ENCODE data around the gene KSR1. TPM values are rescaled to one million over a fixed set of nuclear protein-coding genes. Genes with fewer than 3 reads are reported as not detected.

The KSR1 gene
- total and polyA plus RNA-seq, 9 of the 15 experiments (the other 6 are each of a cell fraction or from before 2014, with no cell fraction given): 1.4 to 51.7 (median 18.4) TPM

- Histone ChIP-seq H3K9me3 (replicated peaks; ENCODE audit: control insufficient read depth, insufficient read depth, low read depth, low read length) (no peaks in the 10 kb centered on the region), H3K36me3 (ENCODE audit: control insufficient read depth, insufficient read depth, low read length) (peaks cover 11% of the 10 kb centered on the region; the same call in 1 of the 3 replicates), H3K79me2 (ENCODE audit: control insufficient read depth, insufficient read depth, low read length) (peaks cover 96% of the 10 kb centered on the region), H3K27me3 (ENCODE audit: control insufficient read depth in 2 of 2, insufficient read depth in 2 of 2, low read length in 2 of 2) (no peaks in the 10 kb centered on the region), H4K20me1 (replicated peaks; ENCODE audit: control insufficient read depth, insufficient read depth, low read length) (peaks cover 4% of the 10 kb centered on the region; the same call in 1 of the 2 replicates), H3K27ac (ENCODE audit: extremely low read depth, low read depth, low read length) (peak overlapping the region; percentile 35; the same call in 2 of the 3 replicates), H3K9me1 (ENCODE audit: control insufficient read depth, insufficient read depth, low read length) (no peaks in the 10 kb centered on the region), H3K4me2 (ENCODE audit: insufficient read depth, low read length) (peak overlapping the region; percentile 64), H2AFZ (ENCODE audit: low read depth, low read length) (0 out of 2 replicates have a peak overlapping the region, but pooled peaks have one; percentile 37), H3K4me1 (replicated peaks in 1 of 2; ENCODE audit: control insufficient read depth in 2 of 2, insufficient read depth in 2 of 2, low read length in 2 of 2) (peaks cover 54 to 69% of the 10 kb centered on the region in 2 experiments), H3K9ac (ENCODE audit: insufficient read depth in 1 of 2, low read depth in 2 of 2, low read length in 2 of 2) (peak overlapping the region; percentile 52 to 80; a peak in 3 of 4 replicates), H3K4me3 (peak overlapping the region; percentile 8; the same call in 1 of the 2 replicates)
- WGBS (ENCODE audit: insufficient coverage, low coverage, missing lambda C conversion rate): 10% methylated on average over 10 of the region's 10 CpGs
- ChIA-PET POLR2A (interaction anchor here (0.5 to 5.4 kb wide), 9 partner anchors 11 to 372 kb away, joined by 3 to 40 read pairs (median 3); no protein-coding TSS in a partner anchor), CTCF (ENCODE audit: low intra/inter-chr PET ratio) (no interaction called here)
- FAIRE-seq: peak; percentile 88
- peak; percentile 85 for ATAC-seq
- DNase-seq (ENCODE audit: extremely low read depth in 1 of 4, low spot score in 3 of 4): peak; percentile 80 to 83 (median 80)
- no TSS peak for BruUV-seq (replicated peaks)
- intact Hi-C loops (cut with micrococcal nuclease) (loop anchor here (5.0 kb wide), 1 partner anchor 164 kb away; no protein-coding TSS in a partner anchor), in situ Hi-C loops (cut with MboI) (no loop called here)
- TF ChIP-seq ZC3H4 (CRISPR knock-in tag; IDR thresholded peaks at IDR 0.05; ENCODE audit: borderline replicate concordance): no peak
- TF ChIP-seq SETDB1 (IDR thresholded peaks at IDR 0.05; ENCODE audit: low read length): no peak
- TF ChIP-seq SRF (CRISPR knock-in tag; IDR thresholded peaks at IDR 0.05): no peak; a peak in 1 of 4 replicates
- TF ChIP-seq RBBP5 (IDR thresholded peaks at IDR 0.05; ENCODE audit: borderline replicate concordance, insufficient read depth, low read length, poor library complexity, severe bottlenecking): no peak
- no peak for TF ChIP-seq ZNF384 (IDR thresholded peaks at IDR 0.05; ENCODE audit: low read depth, low read length)
- TF ChIP-seq RCOR1 (IDR thresholded peaks at IDR 0.05; ENCODE audit: borderline replicate concordance in 1 of 2, low read depth in 2 of 2, low read length in 2 of 2): peak in 1 of 2 experiments; percentile 65; a peak in 1 of 4 replicates
- no peak for TF ChIP-seq ZZZ3 (IDR thresholded peaks at IDR 0.05)
- no peak for TF ChIP-seq CHD1 (IDR thresholded peaks at IDR 0.05; ENCODE audit: low read length)
- TF ChIP-seq IFI16 (CRISPR knock-in tag; IDR thresholded peaks at IDR 0.05): no peak
- TF ChIP-seq ZBTB7A (IDR thresholded peaks at IDR 0.05; ENCODE audit: borderline replicate concordance, control insufficient read depth, low read depth, low read length): peak; percentile 37; the same call in 1 of the 2 replicates
- TF ChIP-seq NKRF (IDR thresholded peaks at IDR 0.05; ENCODE audit: borderline replicate concordance): no peak
- TF ChIP-seq ILF3 (IDR thresholded peaks at IDR 0.05; ENCODE audit: borderline replicate concordance): no peak
- no peak for TF ChIP-seq ASH1L (IDR thresholded peaks at IDR 0.05; ENCODE audit: borderline replicate concordance, low read depth, partially characterized antibody)
- 0 out of 4 replicates have a peak, but pooled peaks of 1 of the 2 experiments have one; percentile 19 for TF ChIP-seq ZMIZ1 (IDR thresholded peaks at IDR 0.05; ENCODE audit: low read depth in 2 of 2, low read length in 2 of 2)
- no peak for TF ChIP-seq CXXC5 (CRISPR knock-in tag; IDR thresholded peaks at IDR 0.05)
These were observed 5.1 kb downstream of the KSR1 start for GRCh38 chr17:27461192-27461859.
